CMK (cell line): ENCODE data around the gene ZNF608.

ENCODE experiments used
- DNase-seq: peaks from one replicate; pipeline ENCODE4 v3.0.0-alpha.2; 2010; ENCODE audit warnings: low read depth

ZNF608 gene

DNA sequence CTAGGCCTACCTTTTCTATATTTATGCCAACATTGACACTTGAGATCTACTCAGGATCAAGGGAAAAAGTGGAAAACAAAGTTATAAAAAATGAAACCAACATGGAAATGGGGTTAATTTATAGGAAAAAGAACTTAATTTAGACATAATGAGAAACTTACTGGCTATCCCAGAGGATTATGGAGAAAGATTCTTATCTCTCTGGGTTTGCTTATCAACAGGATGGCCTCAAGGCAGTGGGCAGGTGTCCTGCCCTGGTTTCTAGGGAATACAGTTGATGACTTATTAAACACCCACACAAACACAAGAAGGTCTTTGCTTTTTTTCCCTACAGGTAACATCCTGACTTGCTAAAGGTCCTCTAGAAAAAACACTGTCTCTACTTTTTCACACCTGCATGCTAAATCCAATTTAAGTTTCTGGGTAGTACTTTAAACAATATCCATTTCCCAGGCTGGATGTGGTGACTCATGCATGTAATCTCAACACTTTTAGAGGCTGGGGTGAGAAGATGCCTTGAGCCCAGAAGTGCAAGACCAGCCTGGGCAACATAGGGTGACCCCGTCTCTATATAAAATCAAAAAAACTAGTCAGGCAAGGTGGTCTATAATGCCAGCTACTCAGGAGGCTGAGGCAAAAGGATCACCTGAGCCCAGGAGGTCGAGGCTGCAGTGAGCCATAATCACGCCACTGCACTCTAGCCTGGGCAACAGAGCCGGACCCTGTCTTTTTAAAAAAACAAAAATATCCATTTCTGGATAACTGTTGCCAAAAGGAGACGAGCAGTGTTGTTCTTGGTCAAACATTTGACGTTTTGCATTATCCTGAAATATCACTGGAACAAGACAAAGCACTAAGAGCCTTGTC is 6.6 kb upstream of the ZNF608 start:
- DNase-seq = no peak

DNA sequence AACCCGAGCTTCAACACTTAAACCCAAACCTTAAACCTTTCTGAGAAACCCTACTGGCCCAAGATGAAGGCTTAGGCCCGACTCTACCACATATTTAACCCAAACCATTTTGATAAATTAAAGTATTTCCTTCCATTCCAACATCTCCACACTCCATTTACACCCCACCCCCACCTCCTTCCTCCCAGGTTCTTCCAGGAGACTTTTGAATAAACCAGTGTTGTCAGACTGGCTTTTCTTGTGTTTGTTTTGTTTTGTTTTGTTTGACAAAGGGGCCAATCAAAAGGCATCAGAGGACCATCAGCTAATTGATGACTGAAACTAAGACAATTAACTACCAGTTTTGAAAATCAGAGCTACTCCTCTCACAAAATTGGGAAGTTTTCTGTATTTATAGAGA is 4.6 kb upstream of the ZNF608 start:
- no peak for DNase-seq

GRCh38 chr5:124748687-124749594 is 2.5 kb upstream of the ZNF608 start:
- DNase-seq = no peak

- DNase-seq = no peak
Observed at GRCh38 chr5:124747791-124748686, 1.6 kb upstream of the ZNF608 start.

DNA sequence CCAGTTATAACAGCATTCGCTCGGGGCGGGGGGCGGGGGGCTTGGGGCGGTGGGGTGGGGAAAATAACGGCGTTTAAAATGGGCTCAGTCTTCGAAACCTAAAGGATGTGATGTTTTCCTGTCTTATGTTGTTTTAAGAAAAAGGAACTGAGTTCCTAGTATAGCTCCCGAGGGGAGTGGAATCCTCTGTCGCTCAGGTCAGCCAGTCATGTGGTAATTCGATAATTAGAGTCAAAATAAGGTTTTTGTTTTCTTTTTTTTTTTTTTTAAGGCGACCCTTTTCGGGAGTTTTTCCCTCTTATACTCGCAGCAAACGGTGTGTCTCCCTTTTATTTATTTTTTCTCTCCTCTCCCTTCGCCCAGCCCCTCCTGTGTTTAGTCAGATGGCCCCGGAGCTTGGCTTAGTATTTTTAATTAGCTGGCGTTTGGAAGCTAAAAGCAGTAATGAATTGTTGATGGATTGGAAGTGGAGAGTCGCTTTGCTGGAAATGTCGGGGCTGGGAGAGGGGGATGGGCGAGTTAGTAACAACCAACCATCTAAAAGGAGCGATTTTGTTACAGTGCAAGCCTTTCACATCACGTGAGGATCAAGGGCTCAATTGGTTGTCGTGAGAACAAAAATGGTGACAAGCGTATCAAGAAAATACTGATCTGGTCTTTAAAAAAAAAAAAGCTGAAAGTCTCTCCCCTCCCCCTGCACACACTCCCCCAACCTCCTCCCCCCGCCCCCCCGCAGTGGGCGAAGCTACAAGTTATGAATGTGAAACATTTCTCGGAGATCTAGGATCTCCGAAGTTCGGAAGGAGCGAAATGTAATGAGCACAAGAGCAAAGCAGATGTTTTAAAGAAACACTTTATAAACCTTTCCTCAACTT is 714 bp upstream of the ZNF608 start:
- DNase-seq = no peak

DNA sequence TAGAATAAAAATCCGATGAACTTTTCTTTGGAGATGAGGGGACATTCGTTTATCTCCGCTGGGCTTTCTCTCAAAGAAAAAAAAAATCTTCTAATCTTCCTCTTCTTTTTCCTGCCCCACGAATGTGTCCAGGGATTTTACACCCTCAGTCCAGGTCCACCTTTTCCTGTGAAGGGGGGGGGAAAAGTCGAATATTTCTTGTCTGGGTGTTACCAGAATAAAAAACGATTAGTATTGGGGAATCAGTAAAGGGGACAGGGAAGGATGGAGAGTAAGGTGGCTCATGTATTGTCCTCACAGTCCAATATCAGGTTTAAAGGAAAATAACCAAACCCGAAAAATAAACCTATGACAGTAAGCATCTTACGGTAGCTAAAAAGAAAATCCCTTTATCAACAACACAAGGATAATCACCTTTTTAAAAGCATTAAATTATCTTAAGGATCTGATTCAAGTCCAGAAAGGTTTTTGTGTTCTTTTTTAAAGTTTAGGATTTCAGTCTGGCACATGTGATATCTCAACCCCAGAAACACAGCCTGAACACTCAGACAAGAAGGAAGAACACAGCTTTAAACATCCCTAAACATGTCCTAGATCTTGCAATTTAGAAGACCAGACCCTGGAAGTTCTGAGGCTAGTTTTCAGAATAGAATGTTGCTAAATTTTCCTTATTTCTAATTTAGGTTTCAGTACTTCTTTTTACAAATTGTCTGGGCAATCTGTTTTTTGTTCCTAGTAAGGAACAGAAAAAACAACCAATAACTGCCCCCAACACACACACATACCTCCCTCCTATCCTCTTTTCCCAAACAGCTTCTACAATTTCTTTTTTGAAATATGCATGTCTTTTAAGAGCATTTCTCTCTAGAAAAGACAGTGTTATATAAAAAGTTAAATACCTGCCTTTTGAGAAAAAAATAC is 1.2 kb downstream of the ZNF608 start:
- DNase-seq = no peak

DNA sequence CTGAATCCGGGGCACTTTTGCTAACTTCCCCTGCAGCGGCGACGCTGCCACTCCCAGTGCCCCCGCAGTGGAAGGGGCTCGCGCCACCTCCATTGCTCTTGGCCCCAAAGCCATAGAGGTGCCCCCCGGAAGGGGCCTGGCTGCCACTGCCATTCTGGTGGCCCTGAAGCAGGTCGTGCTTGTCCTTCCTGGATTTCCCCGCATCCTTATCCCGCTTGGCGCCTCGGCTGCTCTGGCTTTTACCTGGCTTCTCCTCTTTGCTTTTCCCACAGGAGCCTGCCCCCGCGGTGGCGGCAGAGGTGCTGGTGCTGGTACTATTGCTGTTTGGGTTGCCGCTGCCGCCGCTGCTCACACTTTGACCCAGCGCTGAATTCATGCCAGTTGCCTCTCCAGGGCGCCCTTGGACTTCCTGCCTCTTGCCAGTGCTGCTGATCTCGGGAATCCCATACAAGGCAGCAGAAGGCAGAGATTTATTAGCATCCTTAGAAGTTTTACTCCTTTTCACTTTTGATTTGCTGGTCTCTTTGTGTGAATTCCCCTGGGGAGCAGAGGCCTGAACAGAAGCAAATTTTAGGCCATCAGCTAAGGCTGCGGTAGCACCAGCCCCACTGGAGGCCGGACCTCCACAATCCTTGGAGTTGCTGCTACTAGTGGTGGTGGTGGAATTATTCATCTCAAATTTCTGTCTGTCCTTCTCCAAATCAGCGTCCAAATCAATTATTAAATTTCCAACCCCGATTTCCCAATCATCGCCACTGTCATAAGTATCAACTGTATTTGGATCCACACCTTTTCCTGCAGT is 2.1 kb downstream of the ZNF608 start:
- no peak for DNase-seq

GRCh38 chr5:124743602-124744169 is 2.8 kb downstream of the ZNF608 start:
- no peak for DNase-seq

DNA sequence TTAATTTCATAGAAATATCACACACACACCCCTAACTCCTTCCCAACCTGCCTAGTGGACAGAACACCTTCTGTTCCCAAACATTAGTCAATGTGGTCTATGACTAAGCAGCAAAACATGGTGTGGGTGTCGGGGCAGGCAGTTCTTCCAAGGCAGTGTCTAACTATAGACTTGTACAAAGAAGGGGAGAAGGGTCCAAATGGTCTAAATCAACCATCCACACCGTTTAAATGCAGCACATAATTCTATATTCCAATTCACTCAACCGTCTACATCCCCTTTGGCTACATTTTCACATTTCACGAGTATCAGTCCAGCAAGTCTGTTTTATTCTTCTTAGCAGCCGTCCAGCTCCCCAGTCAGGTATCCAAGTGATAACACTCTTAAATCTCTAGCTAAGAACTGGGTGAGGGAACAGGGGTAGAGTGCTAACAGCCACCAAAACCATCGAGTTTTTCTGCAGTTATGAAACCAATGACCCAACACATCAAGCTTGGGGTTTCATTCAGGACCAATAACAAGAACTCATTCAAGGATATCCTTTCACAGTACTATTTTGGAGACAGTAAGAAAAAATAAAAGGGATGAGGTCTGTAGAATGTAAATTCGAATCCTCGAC is 3.3 kb downstream of the ZNF608 start:
- no peak for DNase-seq

GRCh38 chr5:124742521-124742920 is 3.9 kb downstream of the ZNF608 start:
- DNase-seq = no peak

GRCh38 chr5:124741711-124742496 is 4.5 kb downstream of the ZNF608 start:
- no peak for DNase-seq

GRCh38 chr5:124740991-124741583 is 5.4 kb downstream of the ZNF608 start:
- no peak for DNase-seq

GRCh38 chr5:124740071-124740470 is 6.4 kb downstream of the ZNF608 start:
- DNase-seq = no peak

DNA sequence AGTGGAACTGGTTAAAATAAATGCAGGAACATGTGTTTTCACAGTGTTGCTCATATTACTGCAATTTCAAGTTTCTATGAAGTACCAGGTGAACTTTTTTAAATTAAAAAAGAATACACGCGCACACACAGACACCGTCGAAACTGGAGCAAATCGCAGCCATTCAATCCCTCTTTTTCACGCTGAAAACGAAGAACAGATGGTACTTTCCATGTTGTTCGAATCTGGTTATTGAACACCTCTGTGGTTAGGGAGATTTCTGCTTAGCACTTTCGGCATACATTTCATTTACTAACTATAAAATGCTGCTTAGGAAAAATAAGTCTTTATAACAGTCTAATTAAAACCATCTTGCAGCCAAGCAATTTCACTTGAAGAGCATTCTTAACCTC is 6.8 kb downstream of the ZNF608 start:
- no peak for DNase-seq

DNA sequence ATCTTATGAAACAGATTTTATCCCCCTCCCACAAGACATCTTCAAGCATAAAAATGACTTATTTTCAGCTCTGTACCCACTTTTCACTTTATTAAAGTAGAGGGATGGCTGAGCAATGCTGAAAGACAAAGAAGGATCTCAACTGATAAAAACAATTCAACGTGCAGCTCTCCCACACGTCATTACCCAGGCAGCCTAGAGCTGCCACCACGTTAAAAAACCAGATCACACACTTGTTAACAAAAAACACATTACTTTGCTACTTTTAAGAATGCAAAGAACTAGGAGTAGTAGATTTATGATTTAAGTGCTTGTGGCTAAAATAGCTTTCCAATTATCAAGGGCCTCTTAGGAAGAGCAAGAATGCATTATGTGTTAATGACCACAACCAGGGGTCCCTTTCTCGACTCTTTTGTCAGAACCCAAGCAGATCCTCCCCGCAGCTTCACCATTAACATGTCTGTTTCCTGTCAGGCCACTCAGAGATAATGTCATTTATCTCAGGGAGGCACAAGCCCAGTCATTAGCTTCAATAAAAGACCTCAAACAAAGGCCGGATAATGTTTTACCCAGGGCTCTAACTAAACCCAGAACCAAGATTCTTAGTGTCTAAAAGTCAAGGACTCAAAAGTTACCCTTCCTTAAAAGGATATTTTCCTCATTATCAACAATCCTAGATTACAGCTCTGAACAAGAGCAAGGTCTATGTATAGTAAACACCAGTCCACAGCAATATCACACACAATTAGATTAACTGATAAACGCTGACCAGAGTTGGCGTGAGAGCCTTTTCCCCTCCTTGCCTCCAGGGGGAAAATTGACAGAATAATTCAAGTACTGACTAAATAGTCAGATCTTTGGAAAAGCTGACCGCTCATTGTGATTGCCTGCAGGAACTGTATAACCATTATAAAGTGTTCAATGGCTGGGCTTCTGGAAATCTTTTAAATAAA is 7.5 kb downstream of the ZNF608 start:
- DNase-seq = no peak

DNA sequence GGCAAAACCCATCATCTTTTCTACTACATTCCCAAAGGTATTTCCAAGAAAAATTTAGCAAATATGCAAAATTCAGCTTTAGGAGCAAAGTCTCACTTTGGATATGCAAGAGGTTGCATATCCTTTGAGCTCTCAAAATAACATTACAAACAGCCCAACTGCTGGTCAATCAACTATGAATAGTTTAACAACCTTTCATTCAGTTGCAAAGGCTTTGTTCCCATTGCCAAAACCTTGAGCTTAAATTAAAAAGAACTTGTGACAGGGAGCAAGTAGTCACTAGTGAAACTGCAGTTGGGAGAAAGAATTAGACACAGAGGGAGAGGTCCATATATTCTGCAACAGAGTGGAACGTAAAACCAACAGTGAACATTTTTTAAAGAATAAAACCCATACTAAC is 8.8 kb downstream of the ZNF608 start:
- no peak for DNase-seq
